K562 (cell line): ENCODE results near the gene RPS10. TPM values are rescaled to one million over a fixed set of nuclear protein-coding genes. Genes with fewer than 3 reads are reported as not detected.

Source experiments
- BRF2 ChIP-seq: IDR thresholded peaks from 3 replicates; pipeline ENCODE4 v1.6.1; 2011; ENCODE audit warnings: borderline replicate concordance, mild to moderate bottlenecking; ENCODE audit not compliant: insufficient read length, insufficient read depth
- CBFB ChIP-seq: sonication (generic); formaldehyde crosslinking; IDR thresholded peaks from 2 replicates; pipeline ENCODE4 v1.4.0; 2020; ENCODE audit warnings: mild to moderate bottlenecking, missing genetic modification reagents
- CBX3 ChIP-seq, 2 experiments: IDR thresholded peaks; 1 replicate in 1 of 2; 2 replicates in 1 of 2; pipeline ENCODE4 v1.6.1; 2012; ENCODE audit warnings: inconsistent platforms in 2 of 2, low read length in 2 of 2, borderline replicate concordance in 1 of 2, control low read depth in 1 of 2
- CEBPG ChIP-seq, 3 experiments: fragments of 200-800 bp in 1 of 3; sonication (Bioruptor generic) in 1 of 3; sonication (generic) in 1 of 3; formaldehyde crosslinking in 1 of 3; IDR thresholded peaks in 2 of 3; conservative IDR thresholded peaks in 1 of 3; 2 replicates each; pipeline versions ENCODE4 v1.6.1 to v1.8.0; 2016 to 2022; ENCODE audit warnings: missing compliant biosample characterization in 2 of 3, missing genetic modification characterization in 2 of 3, mild to moderate bottlenecking in 1 of 3, missing genetic modification reagents in 1 of 3
- E2F3 ChIP-seq: fragments of 250-450 bp; sonication (Bioruptor Pico); IDR thresholded peaks from 2 replicates; pipeline ENCODE4 v1.4.0; 2020; ENCODE audit warnings: mild to moderate bottlenecking
- ELK3 ChIP-seq: fragments of 450-650 bp; formaldehyde crosslinking; IDR thresholded peaks from 2 replicates; pipeline ENCODE4 v1.4.0; 2020; ENCODE audit warnings: mild to moderate bottlenecking
- EZH2 ChIP-seq: IDR thresholded peaks from 2 replicates; pipeline ENCODE4 v1.6.1; 2012; ENCODE audit warnings: low read depth, mild to moderate bottlenecking, inconsistent platforms, low read length, borderline replicate concordance
- LEF1 ChIP-seq: fragments of 450-650 bp; IDR thresholded peaks from 2 replicates; pipeline ENCODE4 v1.6.1; 2016; ENCODE audit warnings: mild to moderate bottlenecking
- MEIS2 ChIP-seq: fragments of 450-650 bp; IDR thresholded peaks from 2 replicates; pipeline ENCODE4 v1.6.1; 2014; ENCODE audit warnings: mild to moderate bottlenecking; ENCODE audit not compliant: partially characterized antibody
- NONO ChIP-seq, 2 experiments: fragments of 200-400 bp in 1 of 2; fragments of 450-650 bp in 1 of 2; formaldehyde crosslinking in 1 of 2; IDR thresholded peaks; 2 replicates each; pipeline ENCODE4 v1.6.1; 2017; ENCODE audit warnings: low read depth in 2 of 2, mild to moderate bottlenecking in 2 of 2, moderate library complexity in 2 of 2, low read length in 1 of 2
- PBX2 ChIP-seq, 2 experiments: IDR thresholded peaks in 1 of 2; conservative IDR thresholded peaks in 1 of 2; 2 replicates each; pipeline ENCODE4 v1.6.1; 2016; ENCODE audit warnings: low read depth in 2 of 2, mild to moderate bottlenecking in 1 of 2, missing compliant biosample characterization in 1 of 2, missing genetic modification characterization in 1 of 2, moderate library complexity in 1 of 2
- SIN3A ChIP-seq, 2 experiments: fragments of 150-350 bp in 1 of 2; IDR thresholded peaks; 2 replicates each; pipeline ENCODE4 v1.6.1; 2011 to 2016; ENCODE audit warnings: borderline replicate concordance in 2 of 2, low read depth in 2 of 2, low read length in 2 of 2, mild to moderate bottlenecking in 2 of 2, moderate library complexity in 2 of 2; ENCODE audit not compliant: control insufficient read depth in 1 of 2
- TAF9B ChIP-seq: fragments of 450-650 bp; IDR thresholded peaks from 2 replicates; pipeline ENCODE4 v1.6.1; 2018; ENCODE audit warnings: mild to moderate bottlenecking; ENCODE audit not compliant: partially characterized antibody
- ZNF274 ChIP-seq: IDR thresholded peaks from 2 replicates; pipeline ENCODE4 v1.6.1; 2011; ENCODE audit warnings: low read depth, mild to moderate bottlenecking, low read length, moderate library complexity, borderline replicate concordance
- ZNF316 ChIP-seq: fragments of 450-650 bp; IDR thresholded peaks from 2 replicates; pipeline ENCODE4 v1.6.1; 2016
- ZNF408 ChIP-seq: fragments of 250-450 bp; sonication (Bioruptor Pico); IDR thresholded peaks from 2 replicates; pipeline ENCODE4 v1.4.0; 2020; ENCODE audit warnings: low read depth, mild to moderate bottlenecking, moderate library complexity
- ZNF449 ChIP-seq: fragments of 250-450 bp; sonication (Bioruptor Pico); IDR thresholded peaks from 2 replicates; pipeline ENCODE4 v1.8.0; 2022; ENCODE audit warnings: moderate library complexity, mild to moderate bottlenecking, inconsistent platforms
- ZNF75A ChIP-seq: fragments of 450-650 bp; formaldehyde crosslinking; IDR thresholded peaks from 2 replicates; pipeline ENCODE4 v1.4.0; 2020; ENCODE audit warnings: mild to moderate bottlenecking
- polyA plus RNA-seq, 8 experiments: library from polyadenylated mRNA; depleted of rRNA in 4 of 8; stranded (reverse) in 5 of 8; unstranded in 3 of 8; fragments of >200 nt; fragmentation: Nextera tagmentation in 2 of 8; fragmentation: Illumina TruSeq in 1 of 8; extraction: Ambion mirVana in 2 of 8; extraction: Trizol in 1 of 8; gene quantifications; 2 replicates each; pipeline versions ENCODE4 v1.2.1 to v1.2.3, GENCODE V29; 2011 to 2014; ENCODE audit warnings: inconsistent platforms in 1 of 8, missing spikeins in 1 of 8
- total RNA-seq, 7 experiments: library from RNA; depleted of rRNA in 6 of 7; stranded (reverse); fragments of >200 nt in 6 of 7; fragmentation: Illumina TruSeq in 2 of 7; extraction: Trizol in 2 of 7; gene quantifications; 2 replicates each; pipeline versions ENCODE4 v1.2.1 to v1.2.3, GENCODE V29; 2011 to 2021; ENCODE audit warnings: low replicate concordance in 1 of 7

RPS10 gene
- total and polyA plus RNA-seq, 9 of the 15 experiments (the other 6 are each of a cell fraction or from before 2014, with no cell fraction given) = 2,680 to 5,251 (median 3,876) TPM

GRCh38 chr6:34392497-34393190 lies 33.2 kb downstream of the RPS10 start, which contains the start of gene NUDT3 (continued):
- TF ChIP-seq CBX3 (IDR thresholded peaks at IDR 0.05; ENCODE audit: borderline replicate concordance in 1 of 2, low read length in 2 of 2) (peak in 1 of 2 experiments; percentile 92; a peak in 2 of 3 replicates), ELK3 (CRISPR knock-in tag) (no peak), ZNF75A (CRISPR knock-in tag) (no peak), CBFB (peak; percentile 77; the same call in 1 of the 2 replicates), ZNF274 (0 out of 2 replicates have a peak, but pooled peaks have one; percentile 29), TAF9B (no peak), E2F3 (CRISPR knock-in tag) (peak; percentile 69; the same call in 1 of the 2 replicates), PBX2 (CRISPR knock-in tag; IDR thresholded peaks at IDR 0.05; ENCODE audit: low read depth) (no peak), PBX2 (tag; conservative IDR thresholded peaks at IDR 0.05; ENCODE audit: low read depth) (no peak), MEIS2 (no peak), SIN3A (IDR thresholded peaks at IDR 0.05; ENCODE audit: borderline replicate concordance in 2 of 2, control insufficient read depth in 1 of 2, low read depth in 2 of 2, low read length in 2 of 2) (no peak), ZNF408 (CRISPR knock-in tag) (no peak), ZNF316 (no peak), LEF1 (no peak), CEBPG (CRISPR knock-in tag; IDR thresholded peaks at IDR 0.05) (no peak), CEBPG (tag; conservative IDR thresholded peaks at IDR 0.05 in 1 of 2, IDR thresholded peaks at IDR 0.05 in 1 of 2) (no peak), NONO (IDR thresholded peaks at IDR 0.05; ENCODE audit: low read depth in 2 of 2, low read length in 1 of 2) (peak; percentile 74 to 77), EZH2 (no peak), ZNF449 (CRISPR knock-in tag) (no peak), BRF2 (no peak)
